Measurements from ENCODE around the gene SH2D7.

The SH2D7 gene

GRCh38 chr15:78054966-78055365 lies 37.4 kb upstream of the SH2D7 start:
- DNase-seq (ENCODE audit: low read depth, low spot score) = no peak
- Histone ChIP-seq H3K4me1 (ENCODE audit: insufficient read depth, insufficient read length) (peaks cover 5% of the 10 kb centered on the region), H3K9me3 (ENCODE audit: insufficient read depth, low read length) (no peaks in the 10 kb centered on the region), H3K9ac (ENCODE audit: insufficient read length, low read depth) (no peak overlapping the region), H3K36me3 (ENCODE audit: insufficient read depth, insufficient read length, low read length) (peaks cover 14% of the 10 kb centered on the region), H3K4me3 (ENCODE audit: insufficient read length, low read depth) (no peak overlapping the region), H3K27me3 (ENCODE audit: insufficient read depth, insufficient read length) (no peaks in the 10 kb centered on the region)
- TF ChIP-seq ZNF274 (IDR thresholded peaks at IDR 0.05; ENCODE audit: low read depth, low read length) (no peak), YY1 (IDR thresholded peaks at IDR 0.05; ENCODE audit: insufficient read depth, insufficient read length) (no peak), SUZ12 (IDR thresholded peaks at IDR 0.05; ENCODE audit: extremely low read depth, insufficient read depth, insufficient read length) (no peak)

GRCh38 chr15:78055919-78056713 lies 36.2 kb upstream of the SH2D7 start:
- DNase-seq (ENCODE audit: low read depth, low spot score) = no peak
- TF ChIP-seq SUZ12 (IDR thresholded peaks at IDR 0.05; ENCODE audit: extremely low read depth, insufficient read depth, insufficient read length) (no peak), YY1 (IDR thresholded peaks at IDR 0.05; ENCODE audit: insufficient read depth, insufficient read length) (no peak), ZNF274 (IDR thresholded peaks at IDR 0.05; ENCODE audit: low read depth, low read length) (no peak)
- Histone ChIP-seq H3K4me3 (ENCODE audit: insufficient read length, low read depth) (no peak overlapping the region), H3K36me3 (ENCODE audit: insufficient read depth, insufficient read length, low read length) (peaks cover 14% of the 10 kb centered on the region), H3K9me3 (ENCODE audit: insufficient read depth, low read length) (no peaks in the 10 kb centered on the region), H3K4me1 (ENCODE audit: insufficient read depth, insufficient read length) (peaks cover 5% of the 10 kb centered on the region), H3K9ac (ENCODE audit: insufficient read length, low read depth) (no peak overlapping the region), H3K27me3 (ENCODE audit: insufficient read depth, insufficient read length) (no peaks in the 10 kb centered on the region)

GRCh38 chr15:78056714-78057269 lies 35.6 kb upstream of the SH2D7 start:
- peaks cover 5% of the 10 kb centered on the region for H3K4me1 ChIP-seq (ENCODE audit: insufficient read depth, insufficient read length)
- DNase-seq (ENCODE audit: low read depth, low spot score) = no peak

GRCh38 chr15:78057803-78058202 lies 34.6 kb upstream of the SH2D7 start:
- peaks cover 12% of the 10 kb centered on the region for H3K36me3 ChIP-seq (ENCODE audit: insufficient read depth, insufficient read length, low read length)
- no peaks in the 10 kb centered on the region for H3K4me1 ChIP-seq (ENCODE audit: insufficient read depth, insufficient read length)
- no peak overlapping the region for H3K9ac ChIP-seq (ENCODE audit: insufficient read length, low read depth)
- DNase-seq (ENCODE audit: low read depth, low spot score) = no peak
- no peak overlapping the region for H3K4me3 ChIP-seq (ENCODE audit: insufficient read length, low read depth)
- no peaks in the 10 kb centered on the region for H3K27me3 ChIP-seq (ENCODE audit: insufficient read depth, insufficient read length)
- no peak for TF ChIP-seq ZNF274 (IDR thresholded peaks at IDR 0.05; ENCODE audit: low read depth, low read length)
- TF ChIP-seq YY1 (IDR thresholded peaks at IDR 0.05; ENCODE audit: insufficient read depth, insufficient read length) = no peak
- TF ChIP-seq SUZ12 (IDR thresholded peaks at IDR 0.05; ENCODE audit: extremely low read depth, insufficient read depth, insufficient read length) = no peak
- no peaks in the 10 kb centered on the region for H3K9me3 ChIP-seq (ENCODE audit: insufficient read depth, low read length)

More at GRCh38 chr15:78056714-78057269, 35.6 kb upstream of the SH2D7 start:
- H3K36me3 ChIP-seq (ENCODE audit: insufficient read depth, insufficient read length, low read length) = peaks cover 14% of the 10 kb centered on the region
- no peaks in the 10 kb centered on the region for H3K27me3 ChIP-seq (ENCODE audit: insufficient read depth, insufficient read length)
- TF ChIP-seq SUZ12 (IDR thresholded peaks at IDR 0.05; ENCODE audit: extremely low read depth, insufficient read depth, insufficient read length) (no peak), YY1 (IDR thresholded peaks at IDR 0.05; ENCODE audit: insufficient read depth, insufficient read length) (no peak), ZNF274 (IDR thresholded peaks at IDR 0.05; ENCODE audit: low read depth, low read length) (no peak)
- no peaks in the 10 kb centered on the region for H3K9me3 ChIP-seq (ENCODE audit: insufficient read depth, low read length)
- no peak overlapping the region for H3K9ac ChIP-seq (ENCODE audit: insufficient read length, low read depth)
- no peak overlapping the region for H3K4me3 ChIP-seq (ENCODE audit: insufficient read length, low read depth)

- no peak overlapping the region for H3K9ac ChIP-seq (ENCODE audit: insufficient read length, low read depth)
- H3K36me3 ChIP-seq (ENCODE audit: insufficient read depth, insufficient read length, low read length) = peaks cover 7% of the 10 kb centered on the region
- DNase-seq (ENCODE audit: low read depth, low spot score) = no peak
- H3K4me1 ChIP-seq (ENCODE audit: insufficient read depth, insufficient read length) = no peaks in the 10 kb centered on the region
- TF ChIP-seq SUZ12 (IDR thresholded peaks at IDR 0.05; ENCODE audit: extremely low read depth, insufficient read depth, insufficient read length) (no peak), ZNF274 (IDR thresholded peaks at IDR 0.05; ENCODE audit: low read depth, low read length) (no peak), YY1 (IDR thresholded peaks at IDR 0.05; ENCODE audit: insufficient read depth, insufficient read length) (no peak)
- H3K4me3 ChIP-seq (ENCODE audit: insufficient read length, low read depth) = no peak overlapping the region
- no peaks in the 10 kb centered on the region for H3K27me3 ChIP-seq (ENCODE audit: insufficient read depth, insufficient read length)
- no peaks in the 10 kb centered on the region for H3K9me3 ChIP-seq (ENCODE audit: insufficient read depth, low read length)
These were observed 33.9 kb upstream of the SH2D7 start for GRCh38 chr15:78058401-78058935.

DNA sequence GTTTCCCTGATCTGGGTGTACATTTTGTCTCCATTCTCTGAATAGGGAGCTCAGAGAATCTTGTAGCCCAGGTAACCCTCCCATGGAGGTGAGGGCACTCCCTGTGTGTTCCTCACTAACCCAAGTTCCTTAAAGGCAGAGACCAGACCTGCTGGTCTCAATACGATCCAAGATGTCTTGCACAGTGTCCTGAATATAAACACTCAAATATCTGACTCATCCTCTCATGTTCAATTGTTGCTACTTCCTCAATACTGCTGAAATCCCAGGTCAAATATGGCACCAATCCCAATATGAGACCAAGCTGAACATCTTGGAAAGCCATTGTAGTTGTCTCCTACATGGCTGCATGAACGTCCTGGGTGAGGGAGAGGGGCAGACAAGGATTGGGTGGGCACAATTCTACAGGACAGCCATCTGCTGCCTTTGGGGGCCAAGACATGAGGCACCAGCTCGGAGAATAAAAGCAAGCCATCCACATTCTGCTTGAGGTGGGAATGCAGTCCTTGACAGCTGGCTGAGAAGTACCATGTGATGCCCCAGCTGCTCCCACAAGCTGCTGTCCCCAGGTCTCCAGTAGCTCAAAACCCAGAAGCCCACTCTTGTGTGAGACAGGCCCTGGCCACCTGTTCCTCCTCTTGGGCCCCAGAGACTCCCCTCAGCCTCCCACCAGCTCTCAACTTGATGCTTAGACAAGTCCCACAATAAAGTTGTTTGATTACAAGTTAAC lies 33.1 kb upstream of the SH2D7 start:
- Histone ChIP-seq H3K36me3 (ENCODE audit: insufficient read depth, insufficient read length, low read length) (no peaks in the 10 kb centered on the region), H3K4me3 (ENCODE audit: insufficient read length, low read depth) (no peak overlapping the region), H3K9ac (ENCODE audit: insufficient read length, low read depth) (no peak overlapping the region), H3K27me3 (ENCODE audit: insufficient read depth, insufficient read length) (no peaks in the 10 kb centered on the region), H3K4me1 (ENCODE audit: insufficient read depth, insufficient read length) (no peaks in the 10 kb centered on the region), H3K9me3 (ENCODE audit: insufficient read depth, low read length) (no peaks in the 10 kb centered on the region)
- no peak for DNase-seq (ENCODE audit: low read depth, low spot score)
- TF ChIP-seq SUZ12 (IDR thresholded peaks at IDR 0.05; ENCODE audit: extremely low read depth, insufficient read depth, insufficient read length) (no peak), ZNF274 (IDR thresholded peaks at IDR 0.05; ENCODE audit: low read depth, low read length) (no peak), YY1 (IDR thresholded peaks at IDR 0.05; ENCODE audit: insufficient read depth, insufficient read length) (no peak)

- no peaks in the 10 kb centered on the region for H3K9me3 ChIP-seq (ENCODE audit: insufficient read depth, low read length)
- no peaks in the 10 kb centered on the region for H3K27me3 ChIP-seq (ENCODE audit: insufficient read depth, insufficient read length)
- H3K36me3 ChIP-seq (ENCODE audit: insufficient read depth, insufficient read length, low read length) = no peaks in the 10 kb centered on the region
- TF ChIP-seq ZNF274 (IDR thresholded peaks at IDR 0.05; ENCODE audit: low read depth, low read length) (no peak), SUZ12 (IDR thresholded peaks at IDR 0.05; ENCODE audit: extremely low read depth, insufficient read depth, insufficient read length) (no peak), YY1 (IDR thresholded peaks at IDR 0.05; ENCODE audit: insufficient read depth, insufficient read length) (no peak)
- H3K4me3 ChIP-seq (ENCODE audit: insufficient read length, low read depth) = no peak overlapping the region
- H3K4me1 ChIP-seq (ENCODE audit: insufficient read depth, insufficient read length) = no peaks in the 10 kb centered on the region
- no peak overlapping the region for H3K9ac ChIP-seq (ENCODE audit: insufficient read length, low read depth)
- no peak for DNase-seq (ENCODE audit: low read depth, low spot score)
These were observed 32.1 kb upstream of the SH2D7 start for GRCh38 chr15:78060232-78060631.

Data from NT2/D1 (cell line).